DND-41 (cell line): ENCODE data around the gene CES4A.

Source experiments
- ATAC-seq: fragments of 200-7000 bp; cut with Tn5 transposase; 3 replicates; pipeline ENCODE4 v1.9.1; 2021; ENCODE audit warnings: low read depth; ENCODE audit not compliant: insufficient read depth
- DNase-seq: peaks from one replicate; pipeline ENCODE4 v3.0.0-alpha.2; 2020
- H2AFZ ChIP-seq: 2 replicates; pipeline ENCODE4 v1.6.0; 2012; ENCODE audit warnings: low read depth, low read length
- H3K27ac ChIP-seq: 2 replicates; pipeline ENCODE4 v1.5.1; 2012; ENCODE audit warnings: low read length, inconsistent platforms
- H3K27me3 ChIP-seq: fragments of 200-600 bp; sonication (generic); 2 replicates; pipeline ENCODE4 v1.6.0; 2012; ENCODE audit warnings: low read length, mild to moderate bottlenecking, inconsistent platforms; ENCODE audit not compliant: insufficient read depth, poor library complexity
- H3K36me3 ChIP-seq: 2 replicates; pipeline ENCODE4 v1.5.1; 2012; ENCODE audit warnings: low read length, inconsistent platforms; ENCODE audit not compliant: insufficient read depth
- H3K4me1 ChIP-seq: 2 replicates; pipeline ENCODE4 v1.5.1; 2012; ENCODE audit warnings: mild to moderate bottlenecking, low read length; ENCODE audit not compliant: insufficient read depth
- H3K4me2 ChIP-seq: 2 replicates; pipeline ENCODE4 v1.6.0; 2012; ENCODE audit warnings: mild to moderate bottlenecking, moderate library complexity, low read length, inconsistent platforms; ENCODE audit not compliant: insufficient read depth
- H3K4me3 ChIP-seq, 2 experiments: fragments of 200-600 bp in 1 of 2; shearing (Covaris generic) in 1 of 2; 2 replicates each; pipeline ENCODE4 v1.5.1; 2012 to 2016; ENCODE audit warnings: inconsistent platforms in 2 of 2, low read length in 2 of 2, mild to moderate bottlenecking in 2 of 2, low read depth in 1 of 2, moderate library complexity in 1 of 2
- H3K79me2 ChIP-seq: 2 replicates; pipeline ENCODE4 v1.6.0; 2012; ENCODE audit warnings: low read length, inconsistent platforms; ENCODE audit not compliant: insufficient read depth
- H3K9ac ChIP-seq: 2 replicates; pipeline ENCODE4 v1.6.0; 2012; ENCODE audit warnings: low read depth, mild to moderate bottlenecking, inconsistent platforms, low read length, moderate library complexity
- H3K9me3 ChIP-seq: 2 replicates; pipeline ENCODE4 v1.5.1; 2012; ENCODE audit warnings: low read length, moderate library complexity, mild to moderate bottlenecking, inconsistent platforms; ENCODE audit not compliant: insufficient read depth, severe bottlenecking
- H4K20me1 ChIP-seq: 2 replicates; pipeline ENCODE4 v1.6.0; 2012; ENCODE audit warnings: low read length; ENCODE audit not compliant: insufficient read depth
- EZH2 ChIP-seq: IDR thresholded peaks from 3 replicates; pipeline ENCODE4 v1.6.1; 2012; ENCODE audit warnings: borderline replicate concordance, low read depth, mild to moderate bottlenecking, moderate library complexity, low read length, inconsistent platforms; ENCODE audit not compliant: severe bottlenecking
- TF ChIP-seq, protein P1 (sequence below): IDR thresholded peaks from 2 replicates; pipeline ENCODE4 v1.5.1; 2012; ENCODE audit warnings: borderline replicate concordance, low read length, moderate library complexity, mild to moderate bottlenecking; ENCODE audit not compliant: poor library complexity, severe bottlenecking; ENCODE audit errors: extremely low read depth

CES4A gene

DNA sequence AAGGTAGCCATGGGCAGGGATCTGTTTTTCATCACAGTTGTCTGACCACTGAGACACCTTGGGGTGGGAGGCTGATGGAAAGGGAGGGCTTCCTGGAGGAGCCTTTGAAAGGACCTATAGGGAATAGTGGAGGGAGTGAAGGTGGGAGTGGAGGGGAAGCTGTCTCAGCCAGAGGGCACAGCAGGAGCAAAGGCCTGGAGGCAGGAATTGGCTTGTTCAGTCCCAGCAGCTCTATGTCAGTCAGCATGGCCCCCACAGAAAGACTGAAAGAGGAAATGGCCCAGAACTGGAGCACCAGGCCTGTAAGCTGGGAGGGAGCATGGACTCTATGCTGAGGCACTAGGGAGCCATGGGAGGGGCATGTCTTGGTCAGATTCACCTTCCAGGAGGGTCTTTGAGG, 27.8 kb downstream of the CES4A start:
- no peaks in the 10 kb centered on the region for H3K36me3 ChIP-seq
- TF ChIP-seq, protein P1, sequence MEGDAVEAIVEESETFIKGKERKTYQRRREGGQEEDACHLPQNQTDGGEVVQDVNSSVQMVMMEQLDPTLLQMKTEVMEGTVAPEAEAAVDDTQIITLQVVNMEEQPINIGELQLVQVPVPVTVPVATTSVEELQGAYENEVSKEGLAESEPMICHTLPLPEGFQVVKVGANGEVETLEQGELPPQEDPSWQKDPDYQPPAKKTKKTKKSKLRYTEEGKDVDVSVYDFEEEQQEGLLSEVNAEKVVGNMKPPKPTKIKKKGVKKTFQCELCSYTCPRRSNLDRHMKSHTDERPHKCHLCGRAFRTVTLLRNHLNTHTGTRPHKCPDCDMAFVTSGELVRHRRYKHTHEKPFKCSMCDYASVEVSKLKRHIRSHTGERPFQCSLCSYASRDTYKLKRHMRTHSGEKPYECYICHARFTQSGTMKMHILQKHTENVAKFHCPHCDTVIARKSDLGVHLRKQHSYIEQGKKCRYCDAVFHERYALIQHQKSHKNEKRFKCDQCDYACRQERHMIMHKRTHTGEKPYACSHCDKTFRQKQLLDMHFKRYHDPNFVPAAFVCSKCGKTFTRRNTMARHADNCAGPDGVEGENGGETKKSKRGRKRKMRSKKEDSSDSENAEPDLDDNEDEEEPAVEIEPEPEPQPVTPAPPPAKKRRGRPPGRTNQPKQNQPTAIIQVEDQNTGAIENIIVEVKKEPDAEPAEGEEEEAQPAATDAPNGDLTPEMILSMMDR = no peak
- TF ChIP-seq EZH2 = no peak
- no peak overlapping the region for H3K4me2 ChIP-seq
- H3K27me3 ChIP-seq = peaks cover 25% of the 10 kb centered on the region
- H4K20me1 ChIP-seq = peaks cover 14% of the 10 kb centered on the region
- H3K9me3 ChIP-seq = no peaks in the 10 kb centered on the region
- ATAC-seq (no peak), DNase-seq (no peak)
- no peak overlapping the region for H3K27ac ChIP-seq
- no peak overlapping the region for H3K4me3 ChIP-seq
- no peaks in the 10 kb centered on the region for H3K79me2 ChIP-seq
- H2AFZ ChIP-seq = no peak overlapping the region
- H3K9ac ChIP-seq = no peak overlapping the region
- peaks cover 24% of the 10 kb centered on the region for H3K4me1 ChIP-seq

DNA sequence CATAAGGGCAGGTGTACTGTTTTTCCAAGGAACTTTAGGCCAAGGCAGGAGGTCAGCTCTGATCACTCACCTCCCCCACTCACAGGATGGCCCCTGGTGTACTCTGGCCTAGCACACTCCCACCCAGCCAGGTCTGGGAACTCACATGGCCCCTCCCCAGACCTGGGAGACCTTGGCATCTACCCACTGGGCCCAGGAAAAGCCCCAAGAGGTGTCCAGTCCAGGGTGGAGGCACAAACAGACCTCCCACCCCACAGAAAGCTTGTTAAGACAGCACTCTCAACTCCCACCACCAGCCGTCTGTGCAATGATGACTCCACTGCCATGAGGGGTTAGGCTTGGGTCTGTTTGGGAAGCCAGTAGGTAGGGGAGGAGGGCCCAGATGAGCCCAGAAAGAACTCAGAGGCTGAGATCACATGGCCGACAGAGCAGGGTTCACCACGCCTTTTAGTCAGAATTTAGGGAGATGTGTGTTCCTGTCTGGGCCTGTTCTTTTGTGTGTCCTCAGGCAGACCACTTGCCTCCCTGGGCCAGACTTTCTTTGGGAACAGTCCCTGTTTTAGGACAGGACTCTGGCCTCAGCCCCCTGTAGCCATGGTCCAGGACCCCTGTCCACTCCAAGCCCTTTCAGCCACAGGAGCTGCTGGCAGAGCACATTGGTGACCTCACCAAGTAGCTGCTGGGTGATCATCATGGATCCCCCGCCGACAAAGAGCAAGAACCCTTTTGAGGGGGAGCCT, 28.5 kb downstream of the CES4A start:
- no peak overlapping the region for H3K9ac ChIP-seq

DNA sequence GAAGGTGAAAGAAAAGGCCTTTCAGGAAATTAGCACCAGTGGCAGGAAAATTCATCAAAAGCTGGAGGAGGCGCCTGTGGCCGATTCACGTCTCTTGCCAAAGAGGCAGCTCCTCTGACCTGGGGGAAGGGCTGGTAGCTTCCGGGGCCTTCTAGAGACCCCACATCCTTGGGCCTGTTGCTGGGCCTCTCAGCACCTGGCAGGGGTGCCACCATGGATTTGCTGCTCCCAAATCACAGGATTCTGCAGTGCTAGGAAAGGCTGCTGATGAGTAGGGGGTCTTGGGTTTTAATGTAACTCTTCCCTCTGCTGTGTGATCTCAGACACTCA, 29.0 kb downstream of the CES4A start:
- Histone ChIP-seq H3K9me3 (no peaks in the 10 kb centered on the region), H3K9ac (no peak overlapping the region), H3K4me1 (peaks cover 24% of the 10 kb centered on the region), H3K4me3 (no peak overlapping the region), H3K36me3 (no peaks in the 10 kb centered on the region), H3K27ac (no peak overlapping the region), H3K27me3 (peaks cover 25% of the 10 kb centered on the region), H3K79me2 (no peaks in the 10 kb centered on the region), H3K4me2 (no peak overlapping the region), H4K20me1 (peaks cover 14% of the 10 kb centered on the region), H2AFZ (no peak overlapping the region)
- DNase-seq (no peak), ATAC-seq (no peak)
- TF ChIP-seq, protein P1 = no peak
- no peak for TF ChIP-seq EZH2

More for the DNA sequence above, 28.5 kb downstream of the CES4A start:
- Histone ChIP-seq H3K4me3 (no peak overlapping the region), H3K4me2 (no peak overlapping the region), H3K4me1 (peaks cover 24% of the 10 kb centered on the region), H3K27ac (no peak overlapping the region), H4K20me1 (peaks cover 14% of the 10 kb centered on the region), H3K79me2 (no peaks in the 10 kb centered on the region), H2AFZ (no peak overlapping the region), H3K9me3 (no peaks in the 10 kb centered on the region), H3K27me3 (peaks cover 25% of the 10 kb centered on the region), H3K36me3 (no peaks in the 10 kb centered on the region)
- ATAC-seq (no peak), DNase-seq (no peak)
- TF ChIP-seq, protein P1 = no peak
- TF ChIP-seq EZH2 = no peak
